Fibroblast of skin of abdomen (primary cell): ENCODE results near the gene RNFT2.
"Not testable (repeated sequence)": the region's sequence is repeated elsewhere in the genome, so short reads cannot be mapped to it uniquely, and the experiment has no call there.

Experiments
- DNase-seq: peaks from one replicate; pipeline ENCODE4 v3.0.0-alpha.2; 2013

The RNFT2 gene

GRCh38 chr12:116710370-116711150 is 27.6 kb upstream of the RNFT2 start:
- DNase-seq, result no peak

- no peak for DNase-seq
These were observed 25.4 kb upstream of the RNFT2 start for GRCh38 chr12:116712458-116713303.

GRCh38 chr12:116713527-116713926 is 24.6 kb upstream of the RNFT2 start:
- DNase-seq, result no peak

- DNase-seq, result no peak
These were observed 23.9 kb upstream of the RNFT2 start for GRCh38 chr12:116714175-116714574.

GRCh38 chr12:116717466-116718437 is 20.4 kb upstream of the RNFT2 start:
- DNase-seq, result no peak

- peak; percentile 39 for DNase-seq
These were observed 19.3 kb upstream of the RNFT2 start for GRCh38 chr12:116718655-116719454.

- DNase-seq, result no peak
These were observed 18.2 kb upstream of the RNFT2 start for GRCh38 chr12:116719731-116720528.

- DNase-seq, result no peak
These were observed 15.9 kb upstream of the RNFT2 start for GRCh38 chr12:116722245-116722644.

- DNase-seq, result no peak
These were observed 11.4 kb upstream of the RNFT2 start for GRCh38 chr12:116726694-116727093.

GRCh38 chr12:116727261-116727660 is 10.9 kb upstream of the RNFT2 start:
- no peak for DNase-seq

- DNase-seq, result no peak
These were observed 10.2 kb upstream of the RNFT2 start for GRCh38 chr12:116727891-116728290.

- DNase-seq, result no peak
These were observed 6.3 kb upstream of the RNFT2 start for GRCh38 chr12:116731801-116732200.

GRCh38 chr12:116734156-116734768 is 3.9 kb upstream of the RNFT2 start:
- no peak for DNase-seq

GRCh38 chr12:116735084-116735483 is 3.0 kb upstream of the RNFT2 start:
- DNase-seq, result no peak

- DNase-seq, result no peak
These were observed 2.0 kb upstream of the RNFT2 start for GRCh38 chr12:116735951-116736599.

GRCh38 chr12:116736962-116737773 is 947 bp upstream of the RNFT2 start:
- no peak for DNase-seq

GRCh38 chr12:116739381-116739887 is 1.3 kb downstream of the RNFT2 start:
- no peak for DNase-seq

GRCh38 chr12:116742787-116743186 is 4.7 kb downstream of the RNFT2 start:
- DNase-seq, result not testable (repeated sequence)

GRCh38 chr12:116744766-116745165 is 6.7 kb downstream of the RNFT2 start:
- no peak for DNase-seq
